Amniotic stem cell (primary cell): ENCODE data around the gene NDST4.

Experiments
- DNase-seq: peaks from one replicate; lab custom pipeline; 2025; lab: John Stamatoyannopoulos, UW

NDST4 gene

GRCh38 chr4:114907568-114907967 lies 205.9 kb downstream of the NDST4 start:
- DNase-seq = no peak

GRCh38 chr4:114905017-114905416 lies 208.4 kb downstream of the NDST4 start:
- no peak for DNase-seq

GRCh38 chr4:114900934-114901333 lies 212.5 kb downstream of the NDST4 start:
- no peak for DNase-seq

GRCh38 chr4:114890773-114891172 lies 222.6 kb downstream of the NDST4 start:
- DNase-seq = no peak

- no peak for DNase-seq
These were observed 226.7 kb downstream of the NDST4 start for GRCh38 chr4:114886761-114887160.

GRCh38 chr4:114883641-114884040 lies 229.8 kb downstream of the NDST4 start:
- no peak for DNase-seq

- no peak for DNase-seq
These were observed 233.3 kb downstream of the NDST4 start for GRCh38 chr4:114879916-114880669.

GRCh38 chr4:114875630-114876029 lies 237.8 kb downstream of the NDST4 start:
- no peak for DNase-seq

GRCh38 chr4:114874321-114874720 lies 239.1 kb downstream of the NDST4 start:
- DNase-seq = no peak

GRCh38 chr4:114870987-114871386 lies 242.4 kb downstream of the NDST4 start:
- DNase-seq = no peak

GRCh38 chr4:114866901-114867670 lies 246.3 kb downstream of the NDST4 start:
- DNase-seq = no peak

GRCh38 chr4:114864060-114864459 lies 249.4 kb downstream of the NDST4 start:
- no peak for DNase-seq

- DNase-seq = no peak
These were observed 252.6 kb downstream of the NDST4 start for GRCh38 chr4:114860786-114861185.

- no peak for DNase-seq
These were observed 255.6 kb downstream of the NDST4 start for GRCh38 chr4:114857831-114858230.

GRCh38 chr4:114839986-114840385 lies 273.4 kb downstream of the NDST4 start:
- no peak for DNase-seq

GRCh38 chr4:114830628-114831027 lies 282.8 kb downstream of the NDST4 start:
- no peak for DNase-seq

- DNase-seq = no peak
These were observed 285.8 kb downstream of the NDST4 start for GRCh38 chr4:114827651-114828050.

GRCh38 chr4:114815760-114816159 lies 297.7 kb downstream of the NDST4 start:
- no peak for DNase-seq

GRCh38 chr4:114813961-114814360 lies 299.5 kb downstream of the NDST4 start:
- no peak for DNase-seq

- DNase-seq = no peak
These were observed 301.7 kb downstream of the NDST4 start for GRCh38 chr4:114811564-114812301.

- no peak for DNase-seq
These were observed 305.5 kb downstream of the NDST4 start for GRCh38 chr4:114807759-114808404.

- DNase-seq = no peak
These were observed 306.1 kb downstream of the NDST4 start for GRCh38 chr4:114807357-114807756.
